ENCODE data around the gene SCOC. TPM values are rescaled to one million over a fixed set of nuclear protein-coding genes. Genes with fewer than 3 reads are reported as not detected.

SCOC gene
- polyA plus RNA-seq, 2 of the 4 experiments (the other 2 are of a cell fraction), result 50.0 to 71.9 TPM

GRCh38 chr4:140336730-140337129, 36.7 kb upstream of the SCOC start:
- Histone ChIP-seq H3K4me1 (no peaks in the 10 kb centered on the region), H3K9me3 (no peaks in the 10 kb centered on the region), H3K4me2 (no peak overlapping the region), H3K4me3 (no peak overlapping the region), H3K27ac (no peak overlapping the region)
- CTCF ChIA-PET, result no interaction called here
- no peak for FAIRE-seq
- DNase-seq (ENCODE audit: low read depth in 1 of 2, low spot score in 1 of 2), result no peak
- POLR2A ChIA-PET, result no interaction called here
- no peak for ATAC-seq
- TF ChIP-seq ZFP36 (IDR thresholded peaks at IDR 0.05; ENCODE audit: borderline replicate concordance, partially characterized antibody), result no peak
- TF ChIP-seq HES2 (IDR thresholded peaks at IDR 0.05), result no peak
- TF ChIP-seq JUNB (IDR thresholded peaks at IDR 0.05), result no peak
- TF ChIP-seq HOXA7 (CRISPR knock-in tag; IDR thresholded peaks at IDR 0.05), result no peak
- TF ChIP-seq EHMT2 (IDR thresholded peaks at IDR 0.05; ENCODE audit: low read depth), result no peak
- no peak for TF ChIP-seq FOSB (CRISPR knock-in tag; IDR thresholded peaks at IDR 0.05)
- no peak for TF ChIP-seq EP300 (IDR thresholded peaks at IDR 0.05)
- no peak for TF ChIP-seq TFCP2L1 (CRISPR knock-in tag; IDR thresholded peaks at IDR 0.05)
- no peak for TF ChIP-seq NFE2L2 (conservative IDR thresholded peaks at IDR 0.05; ENCODE audit: low read length)

GRCh38 chr4:140342620-140343019, 30.8 kb upstream of the SCOC start:
- no peak for DNase-seq (ENCODE audit: low read depth in 1 of 2, low spot score in 1 of 2)
- ATAC-seq, result no peak
- Histone ChIP-seq H3K4me2 (peak overlapping the region; percentile 72; the same call in 2 of the 3 replicates), H3K27ac (no peak overlapping the region), H3K4me1 (peaks cover 10% of the 10 kb centered on the region; the same call in 2 of the 3 replicates), H3K9me3 (no peaks in the 10 kb centered on the region), H3K4me3 (no peak overlapping the region)
- CTCF ChIA-PET, result interaction anchor here (1.0 to 2.2 kb wide), 2 partner anchors 12 to 17 kb away, joined by 8 to 9 read pairs; no protein-coding TSS in a partner anchor
- TF ChIP-seq JUN (IDR thresholded peaks at IDR 0.05) (no peak), HEYL (CRISPR knock-in tag; IDR thresholded peaks at IDR 0.05) (no peak), FOSL2 (IDR thresholded peaks at IDR 0.05) (no peak), FOSL2 (CRISPR knock-in tag; IDR thresholded peaks at IDR 0.05) (no peak), CHD2 (IDR thresholded peaks at IDR 0.05; ENCODE audit: low read length, partially characterized antibody) (no peak), ESRRA (IDR thresholded peaks at IDR 0.05; ENCODE audit: borderline replicate concordance, low read length) (no peak), MAX (IDR thresholded peaks at IDR 0.05) (no peak), TFCP2L1 (CRISPR knock-in tag; IDR thresholded peaks at IDR 0.05) (no peak), PBX3 (IDR thresholded peaks at IDR 0.05) (no peak), RAD21 (conservative IDR thresholded peaks at IDR 0.05 in 1 of 2, IDR thresholded peaks at IDR 0.05 in 1 of 2) (no peak), HOXB13 (CRISPR knock-in tag; IDR thresholded peaks at IDR 0.05; ENCODE audit: low read depth) (no peak), JUNB (IDR thresholded peaks at IDR 0.05) (no peak), NFE2L2 (conservative IDR thresholded peaks at IDR 0.05; ENCODE audit: low read length) (no peak), BHLHE40 (IDR thresholded peaks at IDR 0.05; ENCODE audit: low read depth, low read length) (no peak), PHF8 (IDR thresholded peaks at IDR 0.05; ENCODE audit: borderline replicate concordance, low read depth) (no peak), RARB (CRISPR knock-in tag; IDR thresholded peaks at IDR 0.05) (no peak), POLR2AphosphoS2 (conservative IDR thresholded peaks at IDR 0.05; ENCODE audit: low read length) (no peak), ZC3H11A (IDR thresholded peaks at IDR 0.05) (no peak), USF2 (IDR thresholded peaks at IDR 0.05) (no peak), GATA3 (IDR thresholded peaks at IDR 0.05; ENCODE audit: borderline replicate concordance) (no peak)
- no peak for FAIRE-seq
- POLR2A ChIA-PET, result no interaction called here
- WGBS (ENCODE audit: missing lambda C conversion rate), result 86% methylated on average over 1 of the region's 1 CpG

Measured in A549 (cell line).